ENCODE results near the gene WDR89. TPM values are rescaled to one million over a fixed set of nuclear protein-coding genes. Genes with fewer than 3 reads are reported as not detected.

The WDR89 gene
- total RNA-seq, 4 donors from 2014 or later, result 20.3 to 36.4 (median 32.1) TPM

DNA sequence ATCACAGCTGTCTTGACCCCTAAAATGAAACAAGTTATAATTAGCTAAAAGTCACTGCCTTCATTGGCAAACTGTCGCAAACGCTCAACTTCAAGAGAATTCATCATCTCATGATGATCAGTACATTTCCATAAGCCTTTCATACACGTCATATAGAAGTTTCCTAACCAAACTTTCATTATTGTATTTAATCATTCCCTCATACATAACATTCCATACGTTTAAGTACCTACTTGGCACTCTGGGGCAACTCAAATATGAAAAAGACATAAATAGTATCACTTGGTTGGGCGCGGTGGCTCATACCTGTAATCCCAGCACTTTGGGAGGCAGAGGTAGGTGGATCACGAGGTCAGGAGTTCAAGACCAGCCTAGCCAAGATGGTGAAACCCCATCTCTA lies 86.1 kb downstream of the WDR89 start:
- H3K9me3 ChIP-seq, result no peaks in the 10 kb centered on the region
- no peak overlapping the region for H3K4me3 ChIP-seq
- H3K27ac ChIP-seq, result no peak overlapping the region
- H3K27me3 ChIP-seq, result no peaks in the 10 kb centered on the region
- no peak for DNase-seq
- H3K4me1 ChIP-seq, result no peaks in the 10 kb centered on the region
- intact Hi-C loops (cut with DNase I; ENCODE audit: low total_unique reads), result no loop called here
- TF ChIP-seq, protein P1, sequence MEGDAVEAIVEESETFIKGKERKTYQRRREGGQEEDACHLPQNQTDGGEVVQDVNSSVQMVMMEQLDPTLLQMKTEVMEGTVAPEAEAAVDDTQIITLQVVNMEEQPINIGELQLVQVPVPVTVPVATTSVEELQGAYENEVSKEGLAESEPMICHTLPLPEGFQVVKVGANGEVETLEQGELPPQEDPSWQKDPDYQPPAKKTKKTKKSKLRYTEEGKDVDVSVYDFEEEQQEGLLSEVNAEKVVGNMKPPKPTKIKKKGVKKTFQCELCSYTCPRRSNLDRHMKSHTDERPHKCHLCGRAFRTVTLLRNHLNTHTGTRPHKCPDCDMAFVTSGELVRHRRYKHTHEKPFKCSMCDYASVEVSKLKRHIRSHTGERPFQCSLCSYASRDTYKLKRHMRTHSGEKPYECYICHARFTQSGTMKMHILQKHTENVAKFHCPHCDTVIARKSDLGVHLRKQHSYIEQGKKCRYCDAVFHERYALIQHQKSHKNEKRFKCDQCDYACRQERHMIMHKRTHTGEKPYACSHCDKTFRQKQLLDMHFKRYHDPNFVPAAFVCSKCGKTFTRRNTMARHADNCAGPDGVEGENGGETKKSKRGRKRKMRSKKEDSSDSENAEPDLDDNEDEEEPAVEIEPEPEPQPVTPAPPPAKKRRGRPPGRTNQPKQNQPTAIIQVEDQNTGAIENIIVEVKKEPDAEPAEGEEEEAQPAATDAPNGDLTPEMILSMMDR (IDR thresholded peaks at IDR 0.05), result no peak
- no peak for TF ChIP-seq POLR2A (IDR thresholded peaks at IDR 0.05)
- H3K36me3 ChIP-seq, result no peaks in the 10 kb centered on the region

DNA sequence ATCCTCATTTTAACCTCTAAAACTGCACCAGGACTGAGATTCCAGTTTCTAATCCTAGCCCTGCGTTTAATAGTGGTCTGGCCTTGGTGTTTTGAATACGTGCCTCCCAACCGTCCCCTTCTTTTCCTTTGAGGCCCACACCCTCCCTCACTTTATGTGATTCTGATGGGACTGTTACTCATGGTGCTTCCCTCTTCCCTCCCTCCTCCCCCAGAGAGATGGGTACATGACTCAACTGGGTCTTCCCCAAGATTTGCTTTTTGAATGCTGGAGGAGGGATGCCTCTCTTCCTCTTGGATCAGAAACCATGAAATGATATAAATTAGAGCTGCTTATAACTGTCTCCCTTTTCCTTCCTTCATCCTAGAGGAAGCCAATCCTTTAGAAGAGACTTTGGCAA lies 90.3 kb downstream of the WDR89 start:
- Histone ChIP-seq H3K27me3 (no peaks in the 10 kb centered on the region), H3K27ac (no peak overlapping the region), H3K9me3 (no peaks in the 10 kb centered on the region), H3K4me3 (no peak overlapping the region), H3K4me1 (no peaks in the 10 kb centered on the region), H3K36me3 (no peaks in the 10 kb centered on the region)
- TF ChIP-seq, protein P1 (IDR thresholded peaks at IDR 0.05), result no peak
- TF ChIP-seq POLR2A (IDR thresholded peaks at IDR 0.05), result no peak
- intact Hi-C loops (cut with DNase I; ENCODE audit: low total_unique reads), result no loop called here
- DNase-seq, result no peak

DNA sequence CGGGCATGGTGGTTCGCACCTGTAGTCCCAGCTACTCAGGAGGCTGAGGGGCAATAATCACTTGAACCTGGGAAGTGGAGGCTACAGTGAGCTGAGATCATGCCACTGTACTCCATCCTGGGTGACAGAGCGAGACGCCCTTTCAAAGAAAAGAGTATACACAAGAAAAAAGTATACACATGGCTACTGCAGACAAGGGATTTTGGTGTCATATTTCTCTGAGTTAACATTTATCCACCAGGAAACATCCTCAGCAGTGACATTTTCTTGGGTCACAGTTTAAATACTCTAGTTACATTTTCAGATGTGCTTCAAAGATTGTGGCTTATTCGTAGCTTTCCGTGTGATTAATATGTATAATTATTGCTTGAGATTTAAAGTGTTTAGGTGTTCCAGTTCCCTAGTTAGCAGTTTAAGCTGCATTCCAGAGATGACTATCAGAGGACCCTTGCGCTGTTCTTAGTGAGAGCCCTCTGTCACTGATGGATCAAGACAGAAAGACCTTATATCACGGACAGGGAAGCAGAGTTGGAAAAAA lies 93.8 kb downstream of the WDR89 start:
- Histone ChIP-seq H3K9me3 (no peaks in the 10 kb centered on the region), H3K36me3 (no peaks in the 10 kb centered on the region), H3K4me3 (no peak overlapping the region), H3K27ac (no peak overlapping the region), H3K4me1 (no peaks in the 10 kb centered on the region), H3K27me3 (no peaks in the 10 kb centered on the region)
- DNase-seq, result no peak
- TF ChIP-seq POLR2A (IDR thresholded peaks at IDR 0.05), result no peak
- TF ChIP-seq, protein P1 (IDR thresholded peaks at IDR 0.05), result no peak
- intact Hi-C loops (cut with DNase I; ENCODE audit: low total_unique reads), result loop anchor here (10.0 kb wide), 1 partner anchor 153 kb away; no protein-coding TSS in a partner anchor

Small RNA genes within 50 kb of the gene (small RNA-seq; reads per million reads assigned to genes)
- gene RF00012 (not detected), gene RF00019 (not detected), gene RNU6-1162P (not detected), gene RNU6-597P (not detected)

Other genes starting within 250 kb of the WDR89 start
- 10 to 100 TPM; 20.0 to 62.0 (median 42.3) TPM for gene PPP2R5E, start 98.5 kb downstream of the WDR89 start, total RNA-seq
- 10 to 100 TPM; 17.7 to 47.6 (median 21.5) TPM for gene SGPP1, start 86.2 kb upstream of the WDR89 start, total RNA-seq
- 100 to 1,000 TPM; 101 to 162 (median 114) TPM for gene SYNE2, start 211.1 kb upstream of the WDR89 start, total RNA-seq

Data from uterus (tissue), 4 donors.